Loucy (cell line): Measurements from ENCODE around the gene FRAS1.

Source experiments
- CTCF ChIP-seq: fragments of 200-600 bp; sonication (generic); conservative IDR thresholded peaks from 2 replicates; pipeline ENCODE4 v1.5.1; 2014; ENCODE audit warnings: mild to moderate bottlenecking, antibody characterized with exemption, low read length
- EZH2phosphoT487 ChIP-seq: fragments of 200-600 bp; IDR thresholded peaks from 2 replicates; pipeline ENCODE4 v1.6.1; 2018; ENCODE audit warnings: antibody characterized with exemption, mild to moderate bottlenecking, moderate library complexity, borderline replicate concordance

- TF ChIP-seq CTCF (no peak), EZH2phosphoT487 (no peak)
Observed at GRCh38 chr4:78397292-78397630, 340.1 kb downstream of the FRAS1 start.
